GM21528 (cell line): ENCODE data around the gene CIRBP.
"Not testable (repeated sequence)": the region's sequence is repeated elsewhere in the genome, so short reads cannot be mapped to it uniquely, and the experiment has no call there.

Experiments
- ATAC-seq: cut with Tn5 transposase; IDR thresholded peaks from one replicate; pipeline ENCODE4 v1.9.1; 2021; ENCODE audit warnings: mild to moderate bottlenecking, moderate library complexity; ENCODE audit not compliant: unreplicated experiment, low FRiP score

Gene CIRBP

DNA sequence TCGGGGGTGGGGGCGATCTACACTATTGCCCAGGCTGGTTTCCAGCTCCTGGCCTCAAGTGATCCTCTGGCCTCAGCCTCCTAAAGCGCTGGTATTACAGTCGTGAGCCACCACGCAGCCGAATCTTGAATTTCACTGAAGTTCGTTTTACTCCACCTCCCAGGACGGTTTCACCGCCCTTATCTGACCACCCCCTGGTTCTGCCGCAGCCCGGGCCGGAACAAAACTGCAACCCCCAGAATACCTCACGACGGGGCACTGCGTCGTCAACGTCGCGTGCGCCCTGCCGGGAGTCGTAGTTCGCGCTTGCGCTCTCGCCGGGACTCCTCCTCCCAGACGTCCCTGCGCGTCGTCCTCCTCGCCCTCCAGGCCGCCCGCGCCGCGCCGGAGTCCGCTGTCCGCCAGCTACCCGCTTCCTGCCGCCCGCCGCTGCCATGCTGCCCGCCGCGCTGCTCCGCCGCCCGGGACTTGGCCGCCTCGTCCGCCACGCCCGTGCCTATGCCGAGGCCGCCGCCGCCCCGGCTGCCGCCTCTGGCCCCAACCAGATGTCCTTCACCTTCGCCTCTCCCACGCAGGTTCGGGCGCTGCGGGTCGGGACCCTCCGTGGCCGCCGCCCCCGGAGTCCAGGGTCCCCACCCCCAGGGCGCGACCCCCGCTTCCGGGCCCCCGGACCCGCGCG is 27.6 kb upstream of the CIRBP start, which contains the start of gene ATP5F1D:
TSS of gene ATP5F1D (plus strand) at position 335 of the 679 bp plus-strand sequence. CDS start at position 435, 100 bp downstream.
- ATAC-seq = peak; percentile 29

DNA sequence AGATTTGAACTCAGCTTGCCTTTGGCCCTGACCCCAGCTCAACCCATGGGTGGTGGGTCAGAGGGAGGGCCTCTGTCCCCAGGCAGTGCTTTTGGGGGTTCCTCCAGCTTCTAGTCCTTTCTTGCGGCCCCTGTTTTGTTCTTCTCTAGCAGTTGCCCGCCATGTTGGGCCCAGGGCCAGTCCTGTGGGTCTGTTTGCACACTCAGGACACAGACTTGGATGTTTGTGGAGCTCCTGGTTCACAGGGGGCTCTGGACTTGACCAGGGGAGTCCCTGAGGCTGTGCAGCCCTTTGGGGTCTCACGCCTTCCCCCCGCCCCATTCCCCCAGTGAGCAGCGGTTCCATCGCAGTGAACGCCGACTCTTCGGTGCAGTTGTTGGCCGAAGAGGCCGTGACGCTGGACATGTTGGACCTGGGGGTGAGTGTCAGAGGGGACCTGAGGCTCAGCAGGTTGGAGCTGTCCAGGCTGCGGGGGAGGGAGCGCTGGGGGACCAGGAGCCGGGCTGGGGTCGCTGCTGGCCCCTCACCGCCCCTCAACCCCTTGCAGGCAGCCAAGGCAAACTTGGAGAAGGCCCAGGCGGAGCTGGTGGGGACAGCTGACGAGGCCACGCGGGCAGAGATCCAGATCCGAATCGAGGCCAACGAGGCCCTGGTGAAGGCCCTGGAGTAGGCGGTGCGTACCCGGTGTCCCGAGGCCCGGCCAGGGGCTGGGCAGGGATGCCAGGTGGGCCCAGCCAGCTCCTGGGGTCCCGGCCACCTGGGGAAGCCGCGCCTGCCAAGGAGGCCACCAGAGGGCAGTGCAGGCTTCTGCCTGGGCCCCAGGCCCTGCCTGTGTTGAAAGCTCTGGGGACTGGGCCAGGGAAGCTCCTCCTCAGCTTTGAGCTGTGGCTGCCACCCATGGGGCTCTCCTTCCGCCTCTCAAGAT is 25.1 kb upstream of the CIRBP start:
- ATAC-seq = no peak

DNA sequence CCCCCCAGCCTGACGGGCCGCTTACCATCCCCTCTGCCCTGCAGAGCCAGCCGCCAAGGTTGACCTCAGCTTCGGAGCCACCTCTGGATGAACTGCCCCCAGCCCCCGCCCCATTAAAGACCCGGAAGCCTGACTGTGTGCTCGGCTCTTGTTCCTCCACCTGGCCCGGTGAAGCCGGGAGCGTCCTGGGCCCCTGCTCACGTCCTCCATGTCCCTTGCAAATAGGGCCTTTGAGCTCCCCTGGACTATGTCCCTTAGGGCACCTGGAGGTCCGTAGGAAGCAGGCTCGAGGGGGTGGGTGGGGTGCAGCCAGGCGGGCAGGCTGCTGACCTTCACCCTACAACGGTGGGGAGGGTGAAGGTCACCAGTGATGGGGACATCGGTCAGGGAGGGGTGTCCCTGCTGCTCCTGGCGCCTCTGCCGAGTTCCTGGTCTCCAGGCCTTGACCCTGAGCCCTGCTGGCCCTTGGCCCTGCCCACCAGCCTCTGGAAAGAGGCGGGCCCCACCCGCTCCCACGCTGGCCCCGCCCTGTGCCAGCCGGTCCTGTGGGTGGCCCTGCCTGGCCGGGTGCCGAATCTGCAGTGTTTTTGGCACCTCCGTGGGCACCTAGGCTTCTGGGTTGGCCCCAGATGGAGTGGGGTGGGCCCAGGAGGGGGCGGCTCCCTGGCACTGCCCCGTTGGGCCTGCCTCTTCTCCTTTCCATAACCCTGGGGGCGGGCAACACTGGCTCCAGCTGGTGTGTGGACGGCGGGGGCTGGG is 24.3 kb upstream of the CIRBP start:
- no peak for ATAC-seq

DNA sequence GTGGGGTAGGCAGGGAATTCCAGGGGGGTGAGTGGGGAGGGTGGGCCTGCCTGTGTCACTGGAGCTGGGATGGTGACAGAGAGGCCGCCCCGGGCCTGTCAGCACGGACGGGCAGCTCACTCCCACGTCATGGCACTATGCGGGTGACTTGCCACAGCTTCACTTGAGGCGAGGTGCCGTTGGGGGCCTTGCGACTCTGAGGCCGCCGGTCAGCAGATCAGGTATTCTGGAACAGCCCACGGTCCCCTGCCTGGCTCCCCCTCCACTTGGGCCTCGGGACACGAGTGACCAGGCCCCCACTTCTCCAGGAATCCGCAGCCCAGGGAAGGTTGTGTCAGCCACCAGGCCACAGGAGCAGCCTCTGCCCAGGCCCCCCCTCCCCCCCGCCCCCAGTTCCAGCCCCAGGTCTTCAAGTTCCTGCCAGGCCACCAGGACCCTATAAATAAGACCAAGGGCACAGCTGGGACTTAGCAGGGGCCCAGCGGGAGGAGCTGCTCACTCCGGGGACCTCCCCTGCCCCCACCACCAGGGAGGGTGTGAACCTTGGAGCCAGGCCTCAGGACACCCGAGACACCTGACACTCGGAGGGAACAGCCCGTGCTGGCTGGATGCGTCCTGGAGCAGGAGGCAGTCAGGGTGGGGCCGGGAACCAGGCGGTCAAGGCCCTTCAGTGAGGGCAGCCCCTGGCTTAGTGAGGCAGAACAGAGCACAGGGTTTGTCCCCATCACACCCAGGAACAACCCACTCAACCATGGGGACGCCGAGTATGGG is 23.5 kb upstream of the CIRBP start:
- ATAC-seq = no peak

- not testable (repeated sequence) for ATAC-seq
Measured at GRCh38 chr19:1246265-1247087, 22.7 kb upstream of the CIRBP start.

DNA sequence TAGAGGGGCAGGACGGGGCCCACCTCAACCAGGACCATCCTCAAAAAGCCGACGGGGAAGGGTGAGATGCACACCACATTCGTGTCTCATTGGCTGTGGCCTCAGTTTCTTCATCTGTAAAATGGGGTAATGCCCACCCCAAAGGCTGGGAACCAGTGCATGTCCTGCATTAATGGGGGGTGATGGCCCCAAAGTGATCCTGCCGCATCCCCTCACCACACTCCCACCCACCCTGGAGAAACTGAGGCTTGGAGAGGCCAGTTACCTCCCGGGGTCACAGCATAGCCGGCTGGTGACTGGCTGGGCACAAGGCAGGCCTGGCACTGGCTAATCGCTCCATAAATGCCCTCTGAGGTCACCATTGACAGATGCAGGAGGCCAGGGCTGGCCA is 21.4 kb upstream of the CIRBP start:
- ATAC-seq = no peak

- peak; percentile 7 for ATAC-seq
Measured at GRCh38 chr19:1248139-1248785, 20.9 kb upstream of the CIRBP start, which contains the start of gene MIDN. Gene MIDN (plus strand): TSS chr19:1248583. CDS start chr19:1250297, 1,714 bp downstream.

GRCh38 chr19:1248786-1249297 is 20.3 kb upstream of the CIRBP start:
- peak; percentile 24 for ATAC-seq

- ATAC-seq = peak; percentile 43
Measured at GRCh38 chr19:1249298-1249989, 19.7 kb upstream of the CIRBP start.

DNA sequence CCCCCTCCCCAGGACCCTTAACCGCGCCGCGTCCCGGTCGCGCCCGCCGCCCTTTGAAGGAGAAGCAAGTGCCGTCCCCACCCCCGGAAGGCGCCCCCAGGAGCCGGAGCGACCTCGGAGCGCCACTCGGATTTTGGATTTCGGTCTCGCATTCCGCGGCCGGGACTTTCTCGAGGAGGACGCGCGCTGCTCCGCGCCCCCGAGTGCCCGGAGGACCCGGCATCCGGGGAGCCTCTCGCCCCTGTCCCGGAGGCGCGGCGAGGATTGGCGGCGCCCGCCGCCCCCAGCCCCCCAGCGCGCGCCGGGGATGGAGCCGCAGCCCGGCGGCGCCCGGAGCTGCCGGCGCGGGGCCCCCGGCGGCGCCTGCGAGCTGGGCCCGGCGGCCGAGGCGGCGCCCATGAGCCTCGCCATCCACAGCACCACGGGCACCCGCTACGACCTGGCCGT is 19.1 kb upstream of the CIRBP start:
- ATAC-seq = no peak

DNA sequence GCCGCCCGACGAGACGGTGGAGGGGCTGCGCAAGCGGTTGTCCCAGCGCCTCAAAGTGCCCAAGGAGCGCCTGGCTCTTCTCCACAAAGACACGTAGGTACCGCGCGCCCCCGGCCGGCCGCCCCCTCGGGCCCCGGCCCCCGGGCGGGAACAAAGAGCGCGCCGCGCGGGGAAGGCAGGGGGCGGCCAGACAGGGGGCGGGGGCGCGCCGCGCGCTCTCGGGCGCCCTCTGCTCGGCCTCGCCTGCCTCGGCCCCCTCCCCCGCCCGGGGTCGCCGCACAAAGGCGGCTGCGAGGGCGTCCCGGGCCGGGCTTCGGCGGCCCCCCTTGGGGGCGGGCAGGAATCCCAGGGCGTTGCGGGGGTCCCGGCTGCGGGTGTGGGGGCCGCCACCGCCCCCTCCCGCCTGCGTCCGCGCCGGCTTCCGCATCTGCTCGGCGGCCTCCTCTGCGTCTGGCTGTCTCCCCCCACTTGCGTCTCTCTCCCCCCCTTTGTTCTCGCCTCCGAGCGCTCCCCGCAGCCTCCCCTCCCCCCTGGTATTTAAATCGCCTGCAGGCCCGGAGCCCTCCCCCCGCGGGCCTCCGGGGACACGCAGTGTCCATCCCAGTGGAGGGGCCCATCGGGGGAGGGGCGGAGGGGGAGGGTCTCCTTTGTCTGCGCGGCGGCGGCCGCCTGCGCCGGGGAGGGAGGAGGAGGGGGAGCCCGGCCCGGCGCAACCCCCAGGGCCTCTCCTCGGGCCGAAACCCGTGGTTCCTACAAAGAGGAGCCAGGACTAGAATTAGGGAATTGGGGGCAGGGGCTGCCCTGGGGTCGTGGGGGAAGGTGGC is 18.5 kb upstream of the CIRBP start:
- no peak for ATAC-seq

- no peak for ATAC-seq
Measured at GRCh38 chr19:1251330-1252220, 17.6 kb upstream of the CIRBP start.

DNA sequence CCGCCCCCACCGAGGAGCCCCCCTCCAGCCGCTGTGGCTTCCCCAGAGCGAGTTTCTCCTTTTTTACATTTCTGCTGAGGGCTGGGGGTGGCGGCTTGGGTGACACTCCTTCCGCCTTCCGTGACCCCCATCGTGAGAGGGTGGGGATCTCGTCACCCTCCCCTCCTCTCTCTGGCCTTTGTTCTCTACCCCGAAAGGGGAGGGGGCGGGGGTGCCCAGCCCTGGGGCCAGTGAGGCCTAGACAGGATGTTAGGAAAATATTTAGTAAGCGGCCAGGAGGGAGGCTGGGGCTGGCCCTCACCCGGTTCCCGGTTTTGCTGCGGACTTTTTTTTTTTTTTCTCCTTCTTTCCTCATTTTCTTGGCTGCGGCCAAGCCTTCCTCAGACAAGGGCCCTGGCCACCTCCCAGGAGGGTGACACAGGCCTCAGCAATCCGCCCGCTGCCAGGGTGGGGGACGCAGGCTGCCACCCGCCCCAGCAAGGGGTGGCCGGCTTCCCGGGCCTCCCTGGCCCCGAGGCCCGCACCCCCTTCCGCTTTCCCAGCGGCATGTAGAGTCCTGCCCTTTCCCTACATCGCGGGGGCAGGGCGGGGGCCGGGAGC is 16.8 kb upstream of the CIRBP start:
- ATAC-seq = no peak

- ATAC-seq = no peak
Measured at GRCh38 chr19:1252821-1253513, 16.2 kb upstream of the CIRBP start.

- no peak for ATAC-seq
Measured at GRCh38 chr19:1253514-1254080, 15.5 kb upstream of the CIRBP start.
